Fibroblast of skin of right quadriceps (primary cell): ENCODE data around the gene GPR65.

Experiments
- DNase-seq: peaks from one replicate; pipeline ENCODE4 v3.0.0-alpha.2; 2013

Gene GPR65, protein sequence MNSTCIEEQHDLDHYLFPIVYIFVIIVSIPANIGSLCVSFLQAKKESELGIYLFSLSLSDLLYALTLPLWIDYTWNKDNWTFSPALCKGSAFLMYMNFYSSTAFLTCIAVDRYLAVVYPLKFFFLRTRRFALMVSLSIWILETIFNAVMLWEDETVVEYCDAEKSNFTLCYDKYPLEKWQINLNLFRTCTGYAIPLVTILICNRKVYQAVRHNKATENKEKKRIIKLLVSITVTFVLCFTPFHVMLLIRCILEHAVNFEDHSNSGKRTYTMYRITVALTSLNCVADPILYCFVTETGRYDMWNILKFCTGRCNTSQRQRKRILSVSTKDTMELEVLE

DNA sequence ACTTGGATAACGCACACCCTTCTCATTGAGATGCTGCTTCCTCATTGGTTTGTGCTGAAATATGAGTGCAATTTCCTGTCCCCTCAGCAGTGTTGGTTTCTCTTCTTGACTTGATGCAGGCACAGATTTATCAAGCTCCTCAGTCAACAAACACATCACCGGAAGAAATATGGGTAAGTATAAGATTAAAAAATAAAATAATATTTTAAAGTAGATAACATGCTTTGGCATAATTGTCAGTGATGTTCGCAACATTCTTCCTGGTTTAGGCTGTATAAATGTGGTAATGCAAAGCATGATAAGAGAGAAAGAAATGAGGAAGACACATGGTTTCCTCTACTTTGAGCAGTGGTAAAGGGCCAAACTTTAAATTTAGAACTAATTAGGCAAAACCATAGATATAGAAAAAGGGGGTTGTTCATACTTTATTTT, at the start of gene GPR65:
Gene GPR65 (plus strand): TSS at position 86 of the 432 bp plus-strand sequence. CDS start 5,713 bp downstream, outside the sequence.
- DNase-seq, result peak; percentile 30

DNA sequence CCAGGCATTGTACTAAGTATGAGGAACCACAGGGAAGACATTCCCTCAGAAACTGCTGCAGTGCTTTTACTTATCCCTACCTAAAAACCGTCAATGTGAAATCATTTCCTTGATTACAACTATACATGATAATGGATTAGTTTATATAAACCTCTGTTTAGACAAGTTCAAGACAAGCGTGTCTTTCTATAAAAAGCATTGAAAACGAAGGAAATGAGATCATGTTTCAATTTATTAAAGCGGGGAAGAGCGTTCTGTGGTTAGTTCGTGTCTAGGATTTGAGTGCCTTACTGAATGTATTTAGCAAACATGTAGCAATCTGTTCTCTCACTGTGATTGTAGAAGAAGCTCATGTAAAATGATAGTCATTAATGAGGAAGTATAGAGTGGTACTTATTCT, 49.4 kb upstream of the GPR65 start:
- peak; percentile 34 for DNase-seq

DNA sequence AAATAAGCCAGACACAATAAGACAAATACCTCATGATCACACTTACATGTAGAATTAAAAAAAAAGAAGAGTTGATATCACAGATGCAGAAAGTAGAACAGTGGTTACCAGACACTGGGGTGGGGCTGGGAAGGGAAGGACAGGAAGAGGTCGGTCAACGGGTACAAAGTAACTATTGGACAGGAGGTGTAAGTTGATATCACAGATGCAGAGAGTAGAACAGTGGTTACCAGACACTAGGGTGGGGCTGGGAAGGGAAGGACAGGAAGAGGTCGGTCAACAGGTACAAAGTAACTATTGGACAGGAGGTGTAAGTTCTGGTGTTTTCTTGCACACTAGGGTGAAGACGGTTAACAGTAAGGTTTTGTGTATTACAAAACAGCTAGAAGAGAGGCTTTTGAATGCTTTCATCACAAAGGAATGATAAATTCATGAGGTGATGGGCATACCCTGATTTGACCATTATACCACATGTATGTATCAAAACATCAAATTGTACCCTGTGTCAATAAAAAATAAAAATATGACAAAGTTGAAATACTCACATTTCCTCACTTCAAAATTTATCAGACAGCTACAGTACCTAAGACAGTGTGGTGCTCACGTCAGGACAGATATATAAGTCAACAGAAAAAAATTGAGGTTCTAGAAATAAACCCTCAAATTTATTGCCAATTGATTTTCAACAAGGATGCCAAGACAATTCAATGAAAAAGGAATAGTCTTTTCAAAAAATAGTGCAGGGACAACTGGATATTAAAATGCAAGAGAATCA, 44.7 kb upstream of the GPR65 start:
- DNase-seq, result no peak

DNA sequence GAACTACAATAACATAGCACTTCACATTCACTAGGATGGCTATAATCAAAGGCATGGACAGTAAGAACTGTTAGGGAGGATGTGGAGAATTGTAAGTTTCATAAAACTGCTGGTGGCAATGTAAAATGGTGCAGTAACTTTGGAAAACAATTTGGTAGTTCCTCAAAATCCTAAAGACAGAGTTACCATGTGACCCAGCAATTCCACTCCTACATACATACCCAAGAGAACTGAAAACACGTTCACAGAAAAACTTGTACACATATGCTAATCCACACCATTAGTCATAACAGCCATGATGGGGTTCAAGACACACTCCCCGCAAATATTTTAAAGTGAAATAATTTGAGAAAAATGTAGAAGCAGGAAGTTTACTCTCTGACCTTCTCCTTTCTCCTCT, 43.7 kb upstream of the GPR65 start:
- no peak for DNase-seq

DNA sequence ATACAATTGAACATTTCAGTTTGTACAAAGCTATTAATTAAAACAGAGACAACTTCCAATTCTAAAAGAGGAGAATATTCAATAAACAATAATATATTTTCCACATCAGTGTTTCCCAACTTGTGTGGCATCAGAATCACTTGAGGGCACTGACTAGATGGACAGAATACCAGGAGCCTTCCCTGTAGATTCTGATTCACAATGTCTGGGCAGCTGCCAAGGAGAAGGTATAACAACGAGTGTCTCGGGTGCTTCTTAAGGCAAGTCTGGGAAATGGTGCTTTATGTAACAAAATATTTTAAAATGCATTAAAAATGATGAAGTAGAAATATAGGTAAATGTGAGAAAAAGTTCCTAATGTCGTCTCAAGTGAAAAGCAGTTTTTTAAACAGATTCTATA, 38.1 kb upstream of the GPR65 start:
- peak; percentile 4 for DNase-seq

DNA sequence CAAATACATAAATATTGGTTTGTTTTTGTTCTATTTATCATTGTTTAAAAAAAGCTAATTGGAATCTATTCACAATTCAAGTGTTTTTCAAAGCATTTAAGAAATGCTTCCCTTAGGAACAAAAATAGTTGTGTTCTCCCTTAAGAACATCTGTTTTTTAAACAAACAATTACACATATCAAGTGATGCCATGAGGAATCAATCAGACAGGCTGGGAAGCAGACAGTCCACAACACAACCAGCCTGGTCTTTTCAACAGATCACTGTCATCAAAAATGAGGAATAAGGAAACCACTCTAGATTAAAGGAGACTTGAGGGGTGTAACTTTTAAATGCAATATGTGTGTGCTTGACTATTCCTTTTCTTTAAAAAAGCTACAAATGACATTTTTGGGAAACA, 37.4 kb upstream of the GPR65 start:
- DNase-seq, result no peak

DNA sequence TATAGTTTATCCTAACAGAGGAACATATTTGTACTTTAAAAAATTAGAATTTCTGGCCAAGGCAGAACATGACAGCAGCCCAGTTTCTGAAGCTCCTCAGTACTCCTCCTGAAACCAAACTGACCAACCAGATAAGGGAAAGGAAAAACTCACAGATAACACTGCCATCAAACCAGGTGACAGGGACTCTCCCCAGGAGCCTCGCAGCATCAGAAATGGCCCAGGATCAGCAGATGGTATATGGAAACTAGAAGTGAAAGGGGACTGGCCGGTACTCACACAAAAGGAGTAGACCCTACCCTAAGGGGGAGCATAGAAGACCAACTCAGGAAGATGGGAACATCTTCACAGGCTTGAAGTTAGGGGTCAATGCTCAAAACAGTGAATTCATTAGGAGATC, 33.9 kb upstream of the GPR65 start:
- DNase-seq, result no peak

DNA sequence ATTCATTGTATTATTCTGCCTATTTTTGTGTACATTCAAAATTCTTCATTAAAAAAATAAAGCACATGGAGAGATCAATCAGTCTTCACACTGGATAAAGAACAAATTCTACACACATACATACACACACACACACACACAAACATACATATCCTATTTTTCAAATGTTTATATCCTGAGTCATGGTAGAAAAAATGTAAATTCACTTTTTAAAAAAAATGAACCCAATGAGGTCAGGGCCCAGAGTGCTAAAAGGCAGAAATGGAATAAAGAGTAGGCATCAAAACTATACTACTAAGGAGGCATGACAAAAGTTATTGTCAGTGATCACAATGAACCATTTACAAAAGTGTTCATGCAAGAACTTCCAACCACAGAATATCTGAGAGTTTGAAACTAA, 29.3 kb upstream of the GPR65 start:
- DNase-seq, result peak; percentile 15

DNA sequence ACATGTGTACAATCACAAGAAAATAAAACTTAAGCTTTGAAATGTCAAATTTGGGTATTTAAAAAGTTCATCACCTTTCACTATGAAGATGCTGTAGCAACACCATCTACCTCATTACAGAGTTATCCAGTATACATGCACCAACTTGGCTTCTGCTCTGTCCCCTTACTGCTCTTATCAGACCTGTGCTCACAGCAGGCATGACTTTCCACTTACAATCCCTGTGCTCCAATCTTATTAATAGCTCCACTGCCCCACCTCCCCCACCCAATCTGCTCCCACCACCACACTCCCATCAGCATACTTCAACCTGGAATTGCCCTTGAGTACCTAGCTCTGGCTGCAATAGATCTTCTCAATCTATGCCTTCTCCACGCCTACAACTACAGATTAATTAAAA, 25.2 kb upstream of the GPR65 start:
- no peak for DNase-seq

DNA sequence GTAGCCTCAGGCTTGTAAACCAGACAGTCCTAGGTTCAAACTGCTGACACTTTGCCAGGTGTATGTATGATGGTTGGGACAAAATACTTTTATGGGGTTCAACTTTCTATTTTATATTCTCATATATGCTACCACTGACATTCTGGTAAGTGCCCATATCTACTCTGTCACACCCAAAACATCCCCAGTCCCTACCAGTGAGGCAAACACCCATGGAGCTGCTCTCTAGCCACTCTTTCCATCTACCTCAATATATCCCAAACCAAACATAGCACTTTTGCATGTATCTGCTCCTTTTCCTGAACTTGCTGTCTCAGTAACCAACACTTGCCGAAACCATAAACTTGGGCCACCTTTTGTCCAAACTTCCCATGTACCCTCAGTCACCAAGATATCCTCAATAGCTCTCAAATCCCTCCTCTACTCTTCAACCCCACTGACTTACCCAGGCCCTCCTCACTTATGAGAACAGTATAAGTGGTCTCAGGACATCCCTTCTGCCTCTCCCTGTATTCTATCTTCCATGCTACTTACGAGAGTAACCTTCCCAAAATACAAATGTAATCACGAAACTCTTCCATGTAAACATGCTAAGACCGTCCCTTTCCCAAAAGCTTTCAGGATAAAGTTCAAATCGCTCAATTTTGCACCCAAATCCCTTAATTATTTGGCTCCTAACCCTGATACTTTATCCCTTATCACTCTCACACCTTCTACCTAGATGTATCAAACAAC, 15.5 kb upstream of the GPR65 start:
- no peak for DNase-seq

DNA sequence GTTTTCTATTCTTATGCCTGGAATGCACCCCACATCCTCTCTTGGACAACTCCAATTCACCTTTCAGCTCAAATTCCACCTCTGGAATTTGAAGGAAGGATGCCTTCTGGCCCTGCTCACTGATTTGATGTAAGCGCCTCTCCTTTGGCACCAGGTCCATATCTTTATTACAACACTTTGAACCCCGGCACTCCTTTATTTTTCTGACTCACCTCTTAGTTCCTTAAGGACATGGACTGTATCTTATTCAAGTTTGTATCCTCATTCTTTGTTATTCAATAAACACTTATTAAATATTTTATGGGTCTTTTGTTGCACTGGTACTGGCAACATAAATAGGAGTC, 15.0 kb upstream of the GPR65 start:
- no peak for DNase-seq

DNA sequence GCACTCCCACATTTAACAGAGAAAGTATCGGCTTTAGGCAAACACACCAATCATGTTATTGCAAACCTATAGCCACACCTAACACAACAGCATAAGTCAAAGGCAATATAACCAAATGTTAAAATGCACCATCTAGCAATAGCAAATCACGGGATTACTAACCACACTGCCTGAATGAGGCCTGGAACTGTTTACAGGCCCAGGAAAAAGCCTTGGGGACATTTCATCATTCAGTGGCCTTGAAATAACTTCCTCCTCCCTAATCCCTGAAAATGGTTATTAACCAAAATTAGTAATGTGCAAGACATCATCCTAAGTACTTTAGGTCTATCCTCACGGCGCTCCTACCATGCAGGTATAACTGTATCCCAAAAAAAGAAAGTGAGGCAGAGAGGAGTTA, 14.3 kb upstream of the GPR65 start:
- no peak for DNase-seq

DNA sequence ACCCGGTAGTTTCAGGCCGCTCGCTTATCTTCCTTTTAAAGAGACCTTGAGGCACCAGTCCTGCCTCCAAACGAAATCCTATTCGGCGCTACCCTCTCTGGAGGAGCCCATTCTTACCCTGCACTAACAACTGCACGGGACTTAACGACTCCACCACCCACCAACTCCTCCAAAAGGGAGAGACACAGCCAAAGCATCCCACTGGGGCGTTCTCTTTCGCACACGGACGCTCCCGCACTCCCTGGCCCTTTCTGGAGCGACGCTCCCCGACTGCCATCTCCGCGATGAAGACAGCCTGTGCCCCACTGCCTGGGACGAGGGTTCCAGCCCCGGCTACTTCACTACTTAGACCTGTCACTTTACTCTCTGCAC, 12.6 kb upstream of the GPR65 start:
- no peak for DNase-seq

DNA sequence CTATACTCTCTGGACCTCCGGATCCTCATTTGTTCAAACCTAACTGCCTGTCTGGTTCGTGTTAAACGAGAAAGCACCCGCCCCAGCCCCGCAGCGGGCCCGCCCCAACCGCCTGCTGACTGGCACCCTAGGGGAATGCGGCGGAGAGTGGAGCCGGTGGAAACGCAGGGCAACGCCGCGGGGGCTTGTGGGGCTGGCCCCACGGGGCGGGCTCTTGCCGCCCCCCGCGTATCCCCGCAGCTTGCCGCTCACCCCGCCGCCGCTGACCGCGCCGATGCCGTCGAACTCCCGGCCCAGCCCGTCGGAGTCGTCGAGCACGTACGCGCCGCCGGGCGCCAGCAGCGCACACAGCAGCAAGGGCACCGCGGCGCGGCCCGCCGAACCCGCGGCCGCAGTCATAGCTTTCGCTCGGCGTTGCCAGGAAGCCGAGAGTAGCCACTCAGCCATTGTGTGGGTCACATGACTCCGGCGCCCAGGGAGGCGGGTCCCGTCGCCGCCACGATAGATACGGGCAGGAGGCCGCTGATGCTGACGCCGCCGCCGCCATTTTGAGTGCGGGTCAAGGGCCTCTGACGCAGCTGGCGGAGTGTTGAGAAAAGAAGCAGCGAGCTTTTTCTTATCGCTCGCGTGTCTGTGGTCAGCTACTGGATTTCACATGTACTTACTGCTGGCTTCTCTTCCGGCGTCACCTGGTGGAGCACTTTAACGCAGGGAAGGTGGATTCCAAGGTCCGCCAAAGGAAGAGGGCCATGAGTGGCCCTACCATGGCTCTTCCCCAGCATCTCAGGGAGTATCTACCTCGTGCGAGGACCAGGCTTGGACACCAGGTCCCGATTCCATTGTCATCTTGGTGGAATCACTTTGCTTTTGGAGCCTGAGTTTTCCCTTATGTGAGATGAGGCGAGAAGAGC, 12.0 kb upstream of the GPR65 start, which contains the start of gene GALC:
Gene GALC (minus strand): TSS at position 465 of the 911 bp plus-strand sequence. CDS start 18 bp downstream, at position 447.
- DNase-seq, result peak; percentile 91

DNA sequence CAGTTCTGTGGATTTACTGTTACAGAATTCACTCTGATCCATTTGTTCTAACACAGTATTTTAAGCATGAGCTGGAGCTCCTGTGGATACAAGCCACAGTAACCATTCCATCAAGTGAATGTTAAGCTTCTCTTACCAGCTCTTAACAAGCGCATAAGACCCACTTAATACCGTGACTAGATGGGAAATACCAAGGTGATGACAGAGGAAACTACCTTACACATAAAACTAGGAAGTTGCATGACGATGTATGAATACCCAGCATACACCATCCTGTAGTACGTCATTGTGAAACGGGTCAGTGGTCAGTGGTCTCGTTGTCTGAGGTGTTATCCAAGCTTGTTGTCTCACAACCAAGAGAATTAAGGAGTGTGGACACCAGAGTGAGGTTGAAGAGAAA, 10.0 kb upstream of the GPR65 start:
- DNase-seq, result no peak

DNA sequence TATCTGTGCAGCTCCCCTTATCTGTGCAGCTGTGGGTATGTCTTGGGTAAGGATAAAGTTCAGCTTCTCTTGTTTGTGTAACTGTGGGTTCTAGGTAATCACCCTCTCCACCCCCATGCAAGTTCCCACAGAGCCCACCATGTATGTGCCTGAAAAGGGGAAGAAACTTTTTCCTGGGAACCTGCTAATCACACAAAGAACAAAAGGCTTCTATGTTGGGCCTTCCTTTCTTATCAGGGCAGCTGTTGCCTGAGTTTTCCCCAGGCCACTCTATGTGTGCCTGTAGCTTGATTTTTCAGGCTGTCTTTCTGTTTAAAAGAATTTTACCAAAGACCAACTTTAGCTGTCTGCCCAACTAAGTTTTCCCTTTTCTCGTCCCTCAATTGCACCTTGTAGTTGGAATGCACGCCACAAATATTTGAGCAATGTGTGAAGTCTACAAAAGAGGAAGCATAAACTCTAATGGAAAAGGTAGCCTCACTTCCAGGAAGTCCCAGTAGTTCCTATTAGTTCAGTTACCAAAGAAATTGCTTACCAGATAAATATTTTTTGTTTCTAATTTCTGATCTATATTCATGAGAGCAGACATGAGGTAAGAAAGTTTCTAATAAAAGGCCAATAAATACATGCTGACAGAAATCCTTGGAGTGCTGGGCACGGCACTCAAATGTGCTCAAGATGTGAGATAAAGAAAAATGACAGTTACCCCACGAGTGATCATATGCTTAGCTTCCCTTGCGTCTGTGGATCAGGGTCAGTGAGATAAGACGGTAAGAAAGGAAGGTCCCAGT, 9.2 kb upstream of the GPR65 start:
- DNase-seq, result peak; percentile 12

DNA sequence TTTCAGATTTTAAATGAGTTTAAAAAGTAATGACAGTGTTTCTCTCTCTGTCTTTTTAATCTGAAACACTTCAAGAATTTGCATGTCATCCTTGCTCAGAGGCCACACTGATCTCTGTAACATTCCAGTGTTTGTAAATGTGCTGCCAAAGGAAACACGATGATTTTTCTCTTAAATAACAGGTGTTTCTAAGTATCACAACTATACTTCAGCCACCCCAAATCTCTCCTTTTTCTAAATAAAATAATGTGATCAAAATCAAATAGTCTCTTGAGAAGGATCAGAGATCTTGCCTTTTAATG, 8.7 kb upstream of the GPR65 start:
- no peak for DNase-seq

DNA sequence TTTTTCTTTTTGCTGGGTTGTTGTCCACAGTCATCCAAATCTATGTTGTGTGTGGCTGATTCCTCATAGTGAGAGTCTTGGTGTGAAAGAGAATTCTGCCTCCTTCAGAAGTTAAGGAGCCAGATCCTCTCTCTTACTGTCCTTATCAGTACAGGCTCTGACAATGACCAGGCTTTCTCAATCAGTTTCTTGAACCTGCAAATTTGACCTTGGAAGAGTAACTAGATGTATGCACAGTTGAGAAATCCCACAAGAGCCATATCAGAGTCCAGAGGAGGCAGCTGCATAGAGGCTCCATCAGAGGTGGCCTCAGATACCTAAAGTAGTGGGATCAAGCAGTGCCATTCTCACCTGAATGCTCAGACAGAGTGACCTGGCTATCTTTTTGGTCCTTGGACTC, 6.5 kb upstream of the GPR65 start:
- DNase-seq, result no peak

DNA sequence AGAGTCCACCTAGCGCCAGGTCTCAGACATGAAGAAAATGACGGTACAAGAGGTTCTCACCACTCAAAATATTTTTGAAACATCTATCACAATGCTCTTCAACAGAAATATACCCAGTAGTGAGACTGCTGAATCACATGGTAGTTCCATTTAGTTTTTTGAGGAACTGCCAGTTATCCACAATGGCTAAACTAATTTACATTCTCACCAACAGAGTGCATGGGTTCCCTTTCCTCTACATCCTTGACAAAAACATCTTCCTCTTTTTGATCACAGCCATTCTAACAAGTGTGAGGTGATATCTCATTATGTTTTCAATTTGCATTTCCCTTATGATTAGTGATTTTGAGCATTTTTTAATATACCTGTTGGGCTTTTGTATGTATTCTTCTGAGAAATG, 5.7 kb upstream of the GPR65 start:
- DNase-seq, result no peak

DNA sequence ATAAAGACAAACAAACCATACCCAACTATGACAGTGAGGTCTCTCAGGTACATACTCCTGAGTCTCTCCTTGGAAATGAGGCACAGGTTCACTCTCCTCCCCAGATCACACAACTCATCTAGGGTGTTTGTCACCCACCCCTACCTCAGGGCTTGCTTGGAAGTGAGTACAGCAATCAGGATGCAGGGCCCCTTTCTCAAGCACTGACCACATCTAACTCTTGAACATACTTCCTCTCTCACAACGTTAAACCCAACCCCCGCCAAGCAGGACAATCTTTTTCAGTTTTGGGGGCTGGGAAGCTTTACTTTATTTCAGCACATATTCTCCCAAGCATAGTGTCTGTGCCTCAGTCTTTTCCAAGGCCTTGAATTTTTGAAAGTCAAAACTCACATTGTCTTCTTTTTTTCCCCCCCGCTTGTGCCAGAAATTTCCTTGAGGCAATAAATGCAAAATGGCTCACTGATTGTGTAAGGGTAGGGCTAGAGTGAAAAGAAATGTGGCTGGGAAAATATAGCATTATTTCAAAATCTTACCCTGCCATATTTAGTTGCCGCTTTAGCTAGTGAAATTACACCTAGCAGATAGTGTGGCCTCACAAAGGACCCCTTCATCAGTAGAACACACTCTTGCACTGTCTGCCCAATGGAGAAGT, 2.4 kb upstream of the GPR65 start:
- no peak for DNase-seq

DNA sequence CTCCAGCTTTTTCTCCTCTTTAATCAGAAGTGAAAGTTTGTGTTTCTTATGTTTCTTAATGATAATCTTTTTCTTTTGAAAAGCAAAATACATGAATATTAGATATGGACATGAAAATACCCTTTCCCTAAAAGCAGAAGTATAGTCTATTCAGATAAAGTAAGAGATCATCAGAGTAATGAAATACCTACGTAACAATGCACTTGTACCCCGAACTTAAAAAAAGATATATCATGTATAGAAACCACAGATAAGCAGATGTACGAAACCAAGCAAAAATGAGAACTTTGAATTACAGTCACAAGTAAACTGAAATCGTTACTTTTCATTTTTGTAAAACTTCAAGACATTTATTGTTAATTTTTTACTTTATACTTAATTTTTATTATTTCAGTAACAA, 1.5 kb upstream of the GPR65 start:
- DNase-seq, result no peak
